ENCODE results near the gene CCNG2.

GRCh38 chr4:77156533-77156911 is 485 bp upstream of the CCNG2 start:
- TF ChIP-seq CTCF (conservative IDR thresholded peaks at IDR 0.05 in 1 of 2, IDR thresholded peaks at IDR 0.05 in 1 of 2; ENCODE audit: extremely low read depth in 1 of 2, insufficient read depth in 1 of 2, low read depth in 1 of 2, low read length in 2 of 2) (no peak), EZH2 (IDR thresholded peaks at IDR 0.05; ENCODE audit: borderline replicate concordance, low read length) (no peak)

Data from mammary epithelial cell (primary cell).